Measurements from ENCODE around the gene GLUD1.
"Not testable (repeated sequence)": the region's sequence is repeated elsewhere in the genome, so short reads cannot be mapped to it uniquely, and the experiment has no call there.

- not testable (repeated sequence) for TF ChIP-seq CTCF, EZH2, EZH2phosphoT487 (IDR thresholded peaks at IDR 0.05)
Measured at GRCh38 chr10:87142230-87143108, 47.8 kb upstream of the GLUD1 start.

Data from neural progenitor cell (in vitro differentiated cells).